ACC112 (cell line): ENCODE measurements around the gene TGFBR3.

Experiments
- H2AFZ ChIP-seq: fragments of 200-600 bp; sonication (generic); one replicate; pipeline ENCODE4 v1.6.0; 2017; ENCODE audit warnings: antibody characterized with exemption, low read length; ENCODE audit not compliant: unreplicated experiment
- H3K27ac ChIP-seq: fragments of 200-600 bp; sonication (generic); 2 replicates; pipeline ENCODE4 v1.5.1; 2014; ENCODE audit warnings: low read depth, mild to moderate bottlenecking, antibody characterized with exemption, low read length, moderate library complexity
- H3K27me3 ChIP-seq: fragments of 200-600 bp; sonication (generic); 2 replicates; pipeline ENCODE4 v1.6.1; 2014; ENCODE audit warnings: mild to moderate bottlenecking, antibody characterized with exemption, low read length, moderate library complexity, mixed read lengths; ENCODE audit not compliant: insufficient read depth
- H3K36me3 ChIP-seq: fragments of 200-600 bp; sonication (generic); 2 replicates; pipeline ENCODE4 v1.6.1; 2016; ENCODE audit warnings: mild to moderate bottlenecking, antibody characterized with exemption, low read length, moderate library complexity, mixed read lengths; ENCODE audit not compliant: insufficient read depth
- H3K4me1 ChIP-seq: fragments of 200-600 bp; sonication (generic); one replicate; pipeline ENCODE4 v1.6.1; 2016; ENCODE audit warnings: low read length, mixed read lengths; ENCODE audit not compliant: insufficient read depth, unreplicated experiment, control insufficient read depth
- H3K4me3 ChIP-seq: fragments of 200-600 bp; sonication (generic); 2 replicates; pipeline ENCODE4 v1.5.1; 2014; ENCODE audit warnings: mild to moderate bottlenecking, low read depth, low read length
- H3K79me2 ChIP-seq: fragments of 200-600 bp; sonication (generic); one replicate; pipeline ENCODE4 v1.6.0; 2016; ENCODE audit warnings: low read length; ENCODE audit not compliant: control insufficient read depth, unreplicated experiment, insufficient read depth

The TGFBR3 gene

GRCh38 chr1:91883470-91883869 lies 2.5 kb downstream of the TGFBR3 start:
- H3K27me3 ChIP-seq = no peaks in the 10 kb centered on the region
- H2AFZ ChIP-seq = no peak overlapping the region
- no peaks in the 10 kb centered on the region for H3K36me3 ChIP-seq
- no peak overlapping the region for H3K27ac ChIP-seq
- peaks cover 35% of the 10 kb centered on the region for H3K79me2 ChIP-seq
- H3K4me3 ChIP-seq = peak overlapping the region; percentile 99
- H3K4me1 ChIP-seq = peaks cover 12% of the 10 kb centered on the region

- peaks cover 30% of the 10 kb centered on the region for H3K4me1 ChIP-seq
- peaks cover 51% of the 10 kb centered on the region for H3K79me2 ChIP-seq
- no peaks in the 10 kb centered on the region for H3K36me3 ChIP-seq
- no peak overlapping the region for H3K27ac ChIP-seq
- no peaks in the 10 kb centered on the region for H3K27me3 ChIP-seq
- H2AFZ ChIP-seq = no peak overlapping the region
- no peak overlapping the region for H3K4me3 ChIP-seq
These were observed 4.7 kb downstream of the TGFBR3 start for GRCh38 chr1:91881280-91881679.

- Histone ChIP-seq H3K36me3 (no peaks in the 10 kb centered on the region), H3K4me1 (peaks cover 32% of the 10 kb centered on the region), H3K79me2 (peaks cover 55% of the 10 kb centered on the region), H3K27ac (no peak overlapping the region), H3K27me3 (no peaks in the 10 kb centered on the region), H3K4me3 (no peak overlapping the region), H2AFZ (no peak overlapping the region)
These were observed 6.2 kb downstream of the TGFBR3 start for GRCh38 chr1:91879733-91880132.

GRCh38 chr1:91877574-91878208 lies 8.3 kb downstream of the TGFBR3 start:
- Histone ChIP-seq H3K4me3 (no peak overlapping the region), H3K4me1 (peaks cover 24% of the 10 kb centered on the region), H3K27ac (no peak overlapping the region), H3K27me3 (no peaks in the 10 kb centered on the region), H3K79me2 (peaks cover 37% of the 10 kb centered on the region), H3K36me3 (no peaks in the 10 kb centered on the region), H2AFZ (no peak overlapping the region)

- Histone ChIP-seq H3K4me3 (no peak overlapping the region), H3K4me1 (peaks cover 31% of the 10 kb centered on the region), H3K27me3 (no peaks in the 10 kb centered on the region), H3K36me3 (no peaks in the 10 kb centered on the region), H3K79me2 (peaks cover 36% of the 10 kb centered on the region), H2AFZ (no peak overlapping the region), H3K27ac (no peak overlapping the region)
These were observed 9.0 kb downstream of the TGFBR3 start for GRCh38 chr1:91876781-91877573.

GRCh38 chr1:91876040-91876470 lies 9.9 kb downstream of the TGFBR3 start:
- peaks cover 37% of the 10 kb centered on the region for H3K4me1 ChIP-seq
- H3K27me3 ChIP-seq = no peaks in the 10 kb centered on the region
- H3K79me2 ChIP-seq = peaks cover 36% of the 10 kb centered on the region
- H2AFZ ChIP-seq = no peak overlapping the region
- no peak overlapping the region for H3K27ac ChIP-seq
- H3K36me3 ChIP-seq = no peaks in the 10 kb centered on the region
- no peak overlapping the region for H3K4me3 ChIP-seq

GRCh38 chr1:91874167-91874566 lies 11.8 kb downstream of the TGFBR3 start:
- Histone ChIP-seq H3K79me2 (peaks cover 42% of the 10 kb centered on the region), H3K27me3 (no peaks in the 10 kb centered on the region), H3K4me1 (peaks cover 37% of the 10 kb centered on the region), H3K36me3 (no peaks in the 10 kb centered on the region), H3K4me3 (no peak overlapping the region), H3K27ac (no peak overlapping the region), H2AFZ (no peak overlapping the region)

GRCh38 chr1:91872559-91873081 lies 13.3 kb downstream of the TGFBR3 start:
- H3K27me3 ChIP-seq = no peaks in the 10 kb centered on the region
- no peaks in the 10 kb centered on the region for H3K36me3 ChIP-seq
- no peak overlapping the region for H3K27ac ChIP-seq
- H3K79me2 ChIP-seq = peaks cover 36% of the 10 kb centered on the region
- H2AFZ ChIP-seq = no peak overlapping the region
- peaks cover 30% of the 10 kb centered on the region for H3K4me1 ChIP-seq
- H3K4me3 ChIP-seq = no peak overlapping the region

GRCh38 chr1:91872000-91872399 lies 14.0 kb downstream of the TGFBR3 start:
- peaks cover 37% of the 10 kb centered on the region for H3K79me2 ChIP-seq
- no peaks in the 10 kb centered on the region for H3K27me3 ChIP-seq
- H3K36me3 ChIP-seq = no peaks in the 10 kb centered on the region
- no peak overlapping the region for H3K4me3 ChIP-seq
- H2AFZ ChIP-seq = no peak overlapping the region
- peaks cover 24% of the 10 kb centered on the region for H3K4me1 ChIP-seq
- H3K27ac ChIP-seq = no peak overlapping the region

- H3K4me3 ChIP-seq = no peak overlapping the region
- H3K4me1 ChIP-seq = peaks cover 16% of the 10 kb centered on the region
- no peak overlapping the region for H3K27ac ChIP-seq
These were observed 15.6 kb downstream of the TGFBR3 start for GRCh38 chr1:91870322-91870721.

GRCh38 chr1:91866425-91866824 lies 19.5 kb downstream of the TGFBR3 start:
- no peaks in the 10 kb centered on the region for H3K36me3 ChIP-seq
- no peak overlapping the region for H3K27ac ChIP-seq
- no peak overlapping the region for H2AFZ ChIP-seq
- no peaks in the 10 kb centered on the region for H3K27me3 ChIP-seq
- peaks cover 13% of the 10 kb centered on the region for H3K4me1 ChIP-seq
- peaks cover 22% of the 10 kb centered on the region for H3K79me2 ChIP-seq
- H3K4me3 ChIP-seq = no peak overlapping the region

More at GRCh38 chr1:91870322-91870721, 15.6 kb downstream of the TGFBR3 start:
- no peaks in the 10 kb centered on the region for H3K27me3 ChIP-seq
- no peaks in the 10 kb centered on the region for H3K36me3 ChIP-seq
- H3K79me2 ChIP-seq = peaks cover 29% of the 10 kb centered on the region
- H2AFZ ChIP-seq = no peak overlapping the region
